Brain microvascular endothelial cell (primary cell): Measurements from ENCODE around the gene PARVG.

Experiments
- DNase-seq: peaks from one replicate; pipeline ENCODE4 v3.0.0-alpha.2; 2020
- H3K27ac ChIP-seq: fragments of 250-450 bp; sonication (Bioruptor Pico); 2 replicates; pipeline ENCODE4 v1.5.1; 2020; ENCODE audit warnings: mild to moderate bottlenecking, moderate library complexity
- H3K27me3 ChIP-seq: fragments of 250-450 bp; sonication (Bioruptor Pico); replicated peaks from 2 replicates; pipeline ENCODE4 v1.5.1; 2020; ENCODE audit warnings: mild to moderate bottlenecking
- H3K36me3 ChIP-seq: fragments of 250-450 bp; sonication (Bioruptor Pico); replicated peaks from 2 replicates; pipeline ENCODE4 v1.5.1; 2020; ENCODE audit warnings: mild to moderate bottlenecking
- H3K4me3 ChIP-seq: 2 replicates; pipeline ENCODE4 v1.5.1; 2011; ENCODE audit warnings: low read depth, mild to moderate bottlenecking, control low read depth, low read length, moderate library complexity
- CTCF ChIP-seq: IDR thresholded peaks from 2 replicates; pipeline ENCODE4 v1.5.1; 2011; ENCODE audit warnings: low read depth, mild to moderate bottlenecking, moderate library complexity, low read length, control low read depth, inconsistent platforms; ENCODE audit errors: missing control alignments
- in situ Hi-C: cut with HindIII; loops from 2 replicates; pipeline ENCODE4 v1.10.0; 2017; ENCODE audit warnings: low sequenced_read_pairs, low pct_ligation_motif_present

Gene PARVG

DNA sequence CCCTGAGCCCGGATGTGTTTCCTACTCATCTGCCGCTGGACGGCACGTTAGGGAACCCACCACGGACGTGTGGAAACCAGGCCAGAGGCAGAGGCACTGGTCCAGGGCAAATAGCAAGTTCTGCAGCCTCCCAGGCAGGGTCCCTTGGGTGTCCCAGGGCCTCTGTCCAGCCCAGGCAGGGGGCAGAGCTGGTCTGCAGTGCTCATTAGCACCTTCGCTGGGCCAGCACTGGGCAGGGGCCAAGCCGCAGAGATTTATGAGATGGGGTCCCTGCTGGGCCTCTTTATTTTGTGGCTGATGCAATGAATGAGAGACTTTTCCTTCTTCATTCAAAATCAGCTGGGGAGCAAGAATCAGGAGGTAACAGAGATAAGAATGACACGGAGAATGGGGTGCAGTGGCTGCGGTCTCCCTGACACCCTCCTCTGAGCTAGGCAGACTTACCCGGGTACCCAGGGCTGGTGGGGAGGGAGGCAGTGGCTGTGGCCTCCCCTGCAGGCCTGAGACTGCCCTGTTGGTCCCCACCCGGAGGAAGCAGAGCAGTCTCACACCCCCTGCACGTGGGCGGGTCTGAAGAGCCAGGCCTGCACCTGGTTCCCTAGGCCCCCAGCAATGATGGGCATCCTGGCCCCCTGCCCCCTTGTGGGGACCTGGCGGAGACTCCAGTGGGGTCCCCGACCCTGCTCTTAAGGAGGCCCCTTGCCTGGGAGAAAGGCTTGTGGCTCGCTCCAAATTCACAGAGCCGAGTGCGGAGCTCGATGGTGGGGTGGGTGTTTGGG, 14.0 kb upstream of the PARVG start:
- DNase-seq: no peak
- no peak overlapping the region for H3K27ac ChIP-seq
- no peaks in the 10 kb centered on the region for H3K36me3 ChIP-seq
- H3K4me3 ChIP-seq: no peak overlapping the region
- no peaks in the 10 kb centered on the region for H3K27me3 ChIP-seq
- TF ChIP-seq CTCF: no peak
- in situ Hi-C loops: no loop called here

DNA sequence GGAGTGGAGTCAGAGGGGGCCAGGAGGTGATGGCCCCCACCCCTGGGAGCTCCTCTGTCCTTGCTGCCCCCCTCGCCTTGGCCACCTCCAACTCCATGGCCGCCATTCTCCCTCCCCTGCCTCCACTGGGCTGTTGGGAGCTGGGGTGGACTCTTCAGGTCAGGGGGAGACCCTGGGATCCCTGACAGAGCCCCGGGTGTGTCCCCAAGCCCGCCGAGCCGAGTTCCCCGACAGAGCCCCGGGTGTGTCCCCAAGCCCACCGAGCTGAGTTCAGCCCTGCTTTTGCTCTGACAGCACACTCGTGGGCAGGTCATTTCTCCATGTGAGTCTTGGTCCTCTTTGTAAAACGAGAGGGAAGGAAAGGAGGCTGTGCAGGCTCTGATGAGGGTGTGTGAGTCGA, 13.2 kb upstream of the PARVG start:
- Histone ChIP-seq H3K36me3 (no peaks in the 10 kb centered on the region), H3K27me3 (no peaks in the 10 kb centered on the region), H3K4me3 (no peak overlapping the region), H3K27ac (no peak overlapping the region)
- in situ Hi-C loops: no loop called here
- no peak for TF ChIP-seq CTCF
- no peak for DNase-seq

DNA sequence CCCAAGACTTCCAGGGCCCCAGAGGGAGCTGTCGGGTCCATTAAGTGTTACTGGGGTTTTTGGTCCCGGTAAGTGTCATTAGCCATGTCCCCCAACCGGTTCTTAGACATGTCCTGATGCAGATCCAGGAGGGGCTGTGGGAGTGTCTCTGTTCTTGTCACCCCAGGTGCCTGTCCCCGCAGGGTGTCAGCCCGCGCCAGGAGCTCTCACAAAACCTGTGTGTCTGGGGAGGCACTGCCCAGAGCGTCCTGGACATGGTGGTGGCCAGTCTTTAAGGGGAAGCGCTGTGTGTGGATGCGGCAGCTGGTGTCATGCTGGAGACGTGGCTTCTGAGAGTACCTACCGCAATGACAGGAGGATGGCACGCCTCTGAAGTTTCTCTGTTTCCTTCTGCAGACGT, 12.5 kb upstream of the PARVG start:
- no peaks in the 10 kb centered on the region for H3K27me3 ChIP-seq
- no peaks in the 10 kb centered on the region for H3K36me3 ChIP-seq
- no peak overlapping the region for H3K4me3 ChIP-seq
- H3K27ac ChIP-seq: no peak overlapping the region
- in situ Hi-C loops: no loop called here
- no peak for DNase-seq
- TF ChIP-seq CTCF: no peak

GRCh38 chr22:44170470-44170869, 10.3 kb upstream of the PARVG start:
- DNase-seq: no peak
- no peak overlapping the region for H3K27ac ChIP-seq
- no peaks in the 10 kb centered on the region for H3K36me3 ChIP-seq
- H3K27me3 ChIP-seq: no peaks in the 10 kb centered on the region
- H3K4me3 ChIP-seq: no peak overlapping the region
- in situ Hi-C loops: no loop called here
- TF ChIP-seq CTCF: no peak

DNA sequence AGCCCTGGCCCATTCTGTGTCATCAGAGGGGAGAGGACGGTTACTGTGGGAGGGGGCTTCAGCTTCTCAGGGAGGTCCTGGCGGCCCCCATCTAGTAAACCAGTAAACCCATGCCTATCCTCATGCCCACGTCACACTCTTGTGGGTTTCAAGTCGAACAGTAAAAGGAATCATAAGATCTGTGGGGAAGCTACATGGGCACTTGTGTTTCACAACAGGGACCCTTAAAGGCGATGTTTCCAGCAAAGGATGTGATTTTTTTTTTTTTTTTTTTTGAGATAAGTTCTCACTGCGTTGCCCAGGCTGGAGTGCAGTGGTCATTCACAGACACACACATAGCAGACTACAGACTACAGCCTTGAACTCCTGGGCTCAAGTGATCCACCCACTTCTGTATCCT, 9.2 kb upstream of the PARVG start:
- Histone ChIP-seq H3K4me3 (no peak overlapping the region), H3K27me3 (no peaks in the 10 kb centered on the region), H3K27ac (no peak overlapping the region), H3K36me3 (no peaks in the 10 kb centered on the region)
- in situ Hi-C loops: no loop called here
- DNase-seq: no peak
- no peak for TF ChIP-seq CTCF
